BLaER1 treated with 17β-estradiol and CSF1 and Interleukin-3, amounts not matched to agents 10 nM and 100 nM (cell line): ENCODE measurements around the gene SLC35A3.
A peak's percentile ranks its signal among the peaks of the same experiment; 100 is the strongest.

Source experiments
- H3K27ac ChIP-seq, 11 experiments: shearing (Covaris generic); formaldehyde crosslinking; 2 replicates each; pipeline ENCODE4 v1.8.1; 2022
- H3K27me3 ChIP-seq, 11 experiments: shearing (Covaris generic); formaldehyde crosslinking; 2 replicates each; pipeline ENCODE4 v1.8.1; 2022
- H3K36me3 ChIP-seq, 11 experiments: shearing (Covaris generic); formaldehyde crosslinking; 2 replicates each; pipeline ENCODE4 v1.8.1; 2022
- H3K4me1 ChIP-seq, 10 experiments: shearing (Covaris generic); formaldehyde crosslinking; 2 replicates each; pipeline ENCODE4 v1.8.1; 2022
- H3K4me2 ChIP-seq, 11 experiments: shearing (Covaris generic); formaldehyde crosslinking; 2 replicates each; pipeline ENCODE4 v1.8.1; 2022
- H3K4me3 ChIP-seq, 10 experiments: shearing (Covaris generic); formaldehyde crosslinking; 2 replicates each; pipeline ENCODE4 v1.8.1; 2022
- H3K9ac ChIP-seq, 11 experiments: shearing (Covaris generic); formaldehyde crosslinking; 2 replicates each; pipeline ENCODE4 v1.8.1; 2022
- H3K9me3 ChIP-seq, 11 experiments: shearing (Covaris generic); formaldehyde crosslinking; replicated peaks in 1 of 11; 2 replicates each; pipeline ENCODE4 v1.8.1; 2022
- H4K20me1 ChIP-seq, 11 experiments: shearing (Covaris generic); formaldehyde crosslinking; 2 replicates each; pipeline ENCODE4 v1.8.1; 2022
- Cebpa-rat ChIP-seq, 11 experiments: shearing (Covaris generic); IDR thresholded peaks; 2 replicates each; pipeline ENCODE4 v1.8.1; 2022

SLC35A3 gene

GRCh38 chr1:100050139-100050538, 80.3 kb downstream of the SLC35A3 start:
- Histone ChIP-seq H3K27ac (peak overlapping the region in 4 of 11 experiments; percentile 12 to 54 (median 26); a peak in 4 of 22 replicates), H3K4me1 (peaks cover 0 to 44% (median 22%) of the 10 kb centered on the region in 10 experiments; a peak in 17 of 20 replicates), H3K4me3 (no peak overlapping the region), H3K4me2 (no peak overlapping the region), H3K9me3 (peaks cover 0 to 14% (median 10%) of the 10 kb centered on the region in 11 experiments; a peak in 18 of 22 replicates), H3K9ac (no peak overlapping the region), H3K27me3 (no peaks in the 10 kb centered on the region), H4K20me1 (peaks cover 34 to 97% (median 84%) of the 10 kb centered on the region in 11 experiments; a peak in 21 of 22 replicates), H3K36me3 (peaks cover 28 to 69% (median 52%) of the 10 kb centered on the region in 11 experiments)
- no peak for TF ChIP-seq Cebpa-rat (IDR thresholded peaks at IDR 0.05)

- Histone ChIP-seq H3K4me1 (peaks cover 0 to 31% (median 17%) of the 10 kb centered on the region in 10 experiments; a peak in 16 of 20 replicates), H3K36me3 (peaks cover 34 to 71% (median 54%) of the 10 kb centered on the region in 11 experiments), H3K27me3 (no peaks in the 10 kb centered on the region), H3K4me3 (no peak overlapping the region), H3K27ac (no peak overlapping the region), H3K9ac (no peak overlapping the region), H3K9me3 (peaks cover 0 to 3% (median 0%) of the 10 kb centered on the region in 11 experiments; a peak in 4 of 22 replicates), H4K20me1 (peaks cover 34 to 97% (median 86%) of the 10 kb centered on the region in 11 experiments; a peak in 21 of 22 replicates), H3K4me2 (no peak overlapping the region)
- TF ChIP-seq Cebpa-rat (IDR thresholded peaks at IDR 0.05) = no peak
Measured at GRCh38 chr1:100051401-100051800, 81.6 kb downstream of the SLC35A3 start.

GRCh38 chr1:100051893-100052292, 82.1 kb downstream of the SLC35A3 start:
- Histone ChIP-seq H4K20me1 (peaks cover 34 to 97% (median 84%) of the 10 kb centered on the region in 11 experiments; a peak in 21 of 22 replicates), H3K9me3 (peaks cover 0 to 3% (median 0%) of the 10 kb centered on the region in 11 experiments; a peak in 4 of 22 replicates), H3K9ac (no peak overlapping the region), H3K27me3 (no peaks in the 10 kb centered on the region), H3K4me3 (no peak overlapping the region), H3K4me1 (peaks cover 0 to 26% (median 13%) of the 10 kb centered on the region in 10 experiments; a peak in 15 of 20 replicates), H3K4me2 (no peak overlapping the region), H3K36me3 (peaks cover 36 to 75% (median 58%) of the 10 kb centered on the region in 11 experiments), H3K27ac (no peak overlapping the region)
- no peak for TF ChIP-seq Cebpa-rat (IDR thresholded peaks at IDR 0.05)

- H3K36me3 ChIP-seq = peaks cover 49 to 83% (median 63%) of the 10 kb centered on the region in 11 experiments
- H4K20me1 ChIP-seq = peaks cover 37 to 97% (median 83%) of the 10 kb centered on the region in 11 experiments; a peak in 21 of 22 replicates
- H3K9me3 ChIP-seq = no peaks in the 10 kb centered on the region
- H3K4me2 ChIP-seq = no peak overlapping the region
- no peak overlapping the region for H3K4me3 ChIP-seq
- H3K9ac ChIP-seq = no peak overlapping the region
- no peaks in the 10 kb centered on the region for H3K27me3 ChIP-seq
- no peak for TF ChIP-seq Cebpa-rat (IDR thresholded peaks at IDR 0.05)
- no peak overlapping the region for H3K27ac ChIP-seq
- peaks cover 0 to 14% (median 5%) of the 10 kb centered on the region in 10 experiments; a peak in 8 of 20 replicates for H3K4me1 ChIP-seq
Measured at GRCh38 chr1:100053119-100053518, 83.3 kb downstream of the SLC35A3 start.

- H3K36me3 ChIP-seq = peaks cover 54 to 87% (median 69%) of the 10 kb centered on the region in 11 experiments
- TF ChIP-seq Cebpa-rat (IDR thresholded peaks at IDR 0.05) = no peak
- no peak overlapping the region for H3K9ac ChIP-seq
- peaks cover 0 to 8% (median 0%) of the 10 kb centered on the region in 10 experiments; a peak in 6 of 20 replicates for H3K4me1 ChIP-seq
- no peak overlapping the region for H3K4me3 ChIP-seq
- H3K9me3 ChIP-seq = no peaks in the 10 kb centered on the region
- H3K27me3 ChIP-seq = no peaks in the 10 kb centered on the region
- H3K4me2 ChIP-seq = no peak overlapping the region
- H3K27ac ChIP-seq = no peak overlapping the region
- peaks cover 32 to 94% (median 78%) of the 10 kb centered on the region in 11 experiments; a peak in 21 of 22 replicates for H4K20me1 ChIP-seq
Measured at GRCh38 chr1:100053727-100054126, 83.9 kb downstream of the SLC35A3 start.

DNA sequence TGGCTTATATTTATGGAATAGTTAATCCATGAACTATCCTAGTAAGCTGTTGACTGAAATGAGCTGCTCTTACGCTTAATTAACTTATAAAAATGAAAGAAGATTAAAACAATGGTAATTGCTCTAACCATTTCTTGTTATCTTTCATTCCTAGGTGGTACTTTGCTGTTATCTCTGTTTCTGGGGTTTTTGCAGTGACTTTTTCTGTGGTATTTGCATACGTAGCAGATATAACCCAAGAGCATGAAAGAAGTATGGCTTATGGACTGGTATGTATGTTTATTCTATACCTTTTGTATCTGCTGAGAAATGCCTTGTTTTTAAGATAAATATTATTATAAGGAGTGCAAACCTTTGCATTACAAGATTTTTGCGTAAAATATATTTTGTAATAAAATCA, 91.9 kb downstream of the SLC35A3 start:
- peaks cover 86 to 99% (median 94%) of the 10 kb centered on the region in 11 experiments for H3K36me3 ChIP-seq
- peaks cover 10 to 65% (median 21%) of the 10 kb centered on the region in 11 experiments; a peak in 16 of 22 replicates for H4K20me1 ChIP-seq
- no peaks in the 10 kb centered on the region for H3K9me3 ChIP-seq
- no peak overlapping the region for H3K27ac ChIP-seq
- no peak overlapping the region for H3K9ac ChIP-seq
- H3K4me1 ChIP-seq = peaks cover 0 to 7% (median 0%) of the 10 kb centered on the region in 10 experiments; a peak in 1 of 20 replicates
- no peak overlapping the region for H3K4me2 ChIP-seq
- H3K27me3 ChIP-seq = no peaks in the 10 kb centered on the region
- no peak overlapping the region for H3K4me3 ChIP-seq
- TF ChIP-seq Cebpa-rat (IDR thresholded peaks at IDR 0.05) = no peak

DNA sequence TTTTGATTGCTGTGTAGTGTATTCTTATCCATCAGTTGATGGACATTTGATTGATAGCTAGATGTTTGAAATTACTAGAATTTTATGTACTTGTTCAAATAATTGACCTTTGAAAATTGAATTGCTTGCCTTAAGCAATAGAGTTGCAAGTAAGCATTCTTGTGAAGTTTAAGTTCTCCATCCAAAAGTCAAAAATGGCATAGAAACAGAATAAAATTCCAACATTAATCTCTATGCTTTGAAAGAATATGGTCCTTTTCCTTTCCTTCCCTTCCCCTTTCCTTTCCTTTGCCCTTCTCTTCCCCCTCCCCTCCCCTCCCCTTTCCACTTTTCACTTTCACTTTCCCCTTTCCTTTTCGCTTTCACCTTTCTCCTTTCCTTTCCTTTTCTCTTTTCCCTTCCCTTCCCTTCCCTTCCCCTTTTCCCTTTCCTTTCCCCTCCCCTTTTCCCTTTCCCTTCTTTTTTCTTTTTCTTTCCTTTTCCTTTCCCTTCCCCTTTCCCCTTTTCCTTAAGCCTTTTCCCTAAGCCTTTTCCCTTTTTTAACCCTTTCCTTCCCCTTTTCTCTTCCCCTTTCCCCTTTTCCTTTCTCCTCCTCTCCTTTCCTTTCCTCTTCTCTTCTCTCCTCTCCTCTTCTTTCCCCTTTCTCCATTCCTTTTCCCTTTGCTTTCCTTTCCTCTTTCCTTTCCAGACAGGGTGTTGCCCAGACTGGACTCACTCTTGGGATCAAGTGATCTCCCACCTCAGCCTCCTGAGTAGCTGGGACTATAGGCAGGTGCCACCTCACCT, 95.6 kb downstream of the SLC35A3 start:
- Histone ChIP-seq H3K36me3 (peaks cover 93 to 99% (median 97%) of the 10 kb centered on the region in 11 experiments), H3K4me2 (no peak overlapping the region), H3K9ac (no peak overlapping the region), H3K4me3 (no peak overlapping the region), H3K27ac (no peak overlapping the region), H3K4me1 (peaks cover 0 to 7% (median 0%) of the 10 kb centered on the region in 10 experiments; a peak in 1 of 20 replicates), H3K9me3 (no peaks in the 10 kb centered on the region), H4K20me1 (peaks cover 0 to 57% (median 17%) of the 10 kb centered on the region in 11 experiments; a peak in 12 of 22 replicates), H3K27me3 (no peaks in the 10 kb centered on the region)
- TF ChIP-seq Cebpa-rat (IDR thresholded peaks at IDR 0.05) = no peak

DNA sequence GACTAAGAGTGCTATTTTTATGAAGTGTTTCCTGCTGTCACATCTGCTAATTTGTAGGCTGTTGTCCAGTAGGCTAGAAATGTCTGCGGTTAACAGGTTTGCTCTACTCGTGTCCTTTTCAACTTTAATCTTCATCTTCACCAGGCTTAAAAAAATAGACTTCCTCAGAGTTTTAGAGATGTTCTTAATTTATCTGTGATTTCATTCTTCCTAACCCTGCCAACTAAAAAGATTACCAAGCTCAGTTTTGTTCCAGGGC, 96.1 kb downstream of the SLC35A3 start:
- H3K27ac ChIP-seq = no peak overlapping the region
- H3K36me3 ChIP-seq = peaks cover 93 to 99% (median 97%) of the 10 kb centered on the region in 11 experiments
- H4K20me1 ChIP-seq = peaks cover 0 to 52% (median 17%) of the 10 kb centered on the region in 11 experiments; a peak in 12 of 22 replicates
- H3K27me3 ChIP-seq = no peaks in the 10 kb centered on the region
- peaks cover 0 to 7% (median 0%) of the 10 kb centered on the region in 10 experiments; a peak in 1 of 20 replicates for H3K4me1 ChIP-seq
- no peak overlapping the region for H3K9ac ChIP-seq
- TF ChIP-seq Cebpa-rat (IDR thresholded peaks at IDR 0.05) = no peak
- H3K9me3 ChIP-seq = no peaks in the 10 kb centered on the region
- H3K4me3 ChIP-seq = no peak overlapping the region
- no peak overlapping the region for H3K4me2 ChIP-seq

DNA sequence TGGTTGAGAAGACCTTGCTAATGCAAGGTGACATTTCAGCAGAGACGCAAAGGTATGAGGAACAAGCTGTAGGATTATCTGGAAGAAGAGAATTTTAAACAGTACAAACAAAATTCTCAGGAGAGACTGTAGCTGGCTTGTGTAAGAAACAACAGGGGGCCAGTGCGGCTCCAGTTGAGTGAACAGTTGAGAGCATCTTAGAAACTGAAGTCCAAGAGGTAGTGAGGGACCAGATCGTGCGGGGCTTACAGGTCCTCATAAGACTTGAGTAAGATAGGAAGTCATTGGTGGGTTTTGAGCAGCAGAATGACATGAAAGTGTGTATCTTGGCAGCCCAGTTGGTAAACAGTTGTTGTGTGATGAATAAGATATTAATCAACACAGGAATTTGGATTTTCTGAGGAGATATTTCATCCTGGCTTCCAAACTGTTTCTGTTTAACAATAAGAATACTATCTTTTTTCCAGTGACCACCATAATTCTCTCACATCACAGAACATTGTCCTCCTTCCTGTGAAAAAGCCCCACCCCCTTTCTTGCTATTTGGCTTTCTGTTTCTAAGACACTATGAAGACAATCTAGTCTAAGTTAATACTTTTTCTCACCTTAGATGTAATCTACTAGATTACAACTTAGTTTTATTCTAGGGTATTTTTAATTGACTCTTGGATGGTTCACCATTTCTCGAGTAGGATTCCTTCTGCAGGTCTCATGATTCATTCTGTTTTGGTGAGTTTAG, 100.6 kb downstream of the SLC35A3 start:
- no peak overlapping the region for H3K9ac ChIP-seq
- no peak overlapping the region for H3K4me2 ChIP-seq
- H3K36me3 ChIP-seq = peaks cover 91 to 100% (median 98%) of the 10 kb centered on the region in 11 experiments

More for the DNA sequence above, 100.6 kb downstream of the SLC35A3 start:
- Histone ChIP-seq H4K20me1 (peaks cover 0 to 43% (median 13%) of the 10 kb centered on the region in 11 experiments; a peak in 10 of 22 replicates), H3K27me3 (no peaks in the 10 kb centered on the region), H3K4me3 (no peak overlapping the region), H3K4me1 (peaks cover 0 to 3% (median 0%) of the 10 kb centered on the region in 10 experiments; a peak in 1 of 20 replicates), H3K27ac (no peak overlapping the region), H3K9me3 (no peaks in the 10 kb centered on the region)
- TF ChIP-seq Cebpa-rat (IDR thresholded peaks at IDR 0.05) = no peak
